ENCODE data around the gene CWF19L2. TPM values are rescaled to one million over a fixed set of nuclear protein-coding genes. Genes with fewer than 3 reads are reported as not detected.

CWF19L2 gene
- total RNA-seq = 8.1 and 14.4 TPM in 2 replicates

GRCh38 chr11:107457558-107458271 is at the start of gene CWF19L2:
CWF19L2 (minus strand) TSS chr11:107457825; CDS start chr11:107457816, 9 bp downstream.

Other genes starting within 250 kb of the CWF19L2 start
- 6.4 and 7.8 TPM in 2 replicates for gene ALKBH8, start 107.9 kb upstream of the CWF19L2 start, total RNA-seq
- 1.1 and 2.0 TPM in 2 replicates for gene ELMOD1, start 133.3 kb upstream of the CWF19L2 start, total RNA-seq

All from dermis lymphatic vessel endothelial cell (primary cell).